Measurements from ENCODE around the gene ABHD6.
"Not testable (repeated sequence)": the region's sequence is repeated elsewhere in the genome, so short reads cannot be mapped to it uniquely, and the experiment has no call there.

The ABHD6 gene, protein sequence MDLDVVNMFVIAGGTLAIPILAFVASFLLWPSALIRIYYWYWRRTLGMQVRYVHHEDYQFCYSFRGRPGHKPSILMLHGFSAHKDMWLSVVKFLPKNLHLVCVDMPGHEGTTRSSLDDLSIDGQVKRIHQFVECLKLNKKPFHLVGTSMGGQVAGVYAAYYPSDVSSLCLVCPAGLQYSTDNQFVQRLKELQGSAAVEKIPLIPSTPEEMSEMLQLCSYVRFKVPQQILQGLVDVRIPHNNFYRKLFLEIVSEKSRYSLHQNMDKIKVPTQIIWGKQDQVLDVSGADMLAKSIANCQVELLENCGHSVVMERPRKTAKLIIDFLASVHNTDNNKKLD

DNA sequence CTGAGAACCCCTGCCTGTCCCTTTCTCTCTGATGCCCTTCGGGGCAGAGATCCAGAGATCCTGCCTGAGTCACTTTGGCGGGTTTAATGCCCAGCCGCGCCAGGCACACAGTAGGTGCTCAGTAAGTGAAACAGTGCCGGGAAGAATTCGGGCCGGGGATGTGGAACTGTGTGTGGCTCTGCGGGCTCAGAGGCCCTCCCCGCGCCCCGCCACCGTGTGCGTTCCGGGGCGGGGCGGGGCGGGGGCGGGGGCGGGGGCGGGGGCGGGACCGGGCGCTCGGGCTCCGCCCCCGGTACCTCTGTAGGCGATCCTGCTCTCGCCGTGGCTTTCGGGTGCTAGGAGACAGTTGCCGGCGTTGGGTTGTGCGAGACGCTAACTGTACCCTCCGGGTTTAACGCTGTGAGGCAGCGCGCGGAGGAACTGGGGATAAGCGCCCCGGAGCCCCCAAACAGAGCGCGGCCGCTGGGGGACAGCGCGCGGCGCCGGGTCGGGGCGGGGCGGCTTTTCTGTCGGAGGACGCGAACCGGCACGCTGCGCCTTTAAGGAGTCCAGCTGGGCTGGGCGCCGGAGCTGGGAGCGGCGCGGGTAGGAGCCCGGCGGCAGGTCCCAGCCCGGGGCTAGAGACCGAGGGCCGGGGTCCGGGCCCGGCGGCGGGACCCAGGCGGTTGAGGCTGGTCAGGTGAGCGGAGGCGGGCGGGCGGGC lies at the start of gene ABHD6:
ABHD6 (plus strand) TSS at position 555 of the 703 bp plus-strand sequence. CDS start 18,795 bp downstream, outside the sequence.
- peak; percentile 63 to 70 for DNase-seq (ENCODE audit: low read depth in 2 of 2)

DNA sequence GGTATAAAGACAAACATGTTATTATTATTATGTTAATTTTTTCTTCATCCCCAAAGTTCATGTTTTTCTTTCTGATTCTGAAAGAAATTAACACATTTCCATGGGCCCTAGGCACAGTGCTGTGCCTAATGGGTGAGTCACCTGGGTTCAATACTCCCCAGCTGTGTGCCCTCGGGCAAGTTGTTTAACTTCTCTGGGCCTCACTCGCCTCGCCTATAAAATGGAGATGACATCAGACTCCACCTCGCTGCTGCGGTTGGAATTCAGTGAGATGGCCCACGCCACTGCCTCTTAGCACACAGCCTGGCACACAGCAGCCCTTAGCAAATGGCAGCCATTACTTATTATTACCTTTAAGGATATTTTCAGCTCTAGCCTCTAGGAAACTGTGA lies 49.4 kb upstream of the ABHD6 start:
- no peak for DNase-seq (ENCODE audit: low read depth in 2 of 2)

DNA sequence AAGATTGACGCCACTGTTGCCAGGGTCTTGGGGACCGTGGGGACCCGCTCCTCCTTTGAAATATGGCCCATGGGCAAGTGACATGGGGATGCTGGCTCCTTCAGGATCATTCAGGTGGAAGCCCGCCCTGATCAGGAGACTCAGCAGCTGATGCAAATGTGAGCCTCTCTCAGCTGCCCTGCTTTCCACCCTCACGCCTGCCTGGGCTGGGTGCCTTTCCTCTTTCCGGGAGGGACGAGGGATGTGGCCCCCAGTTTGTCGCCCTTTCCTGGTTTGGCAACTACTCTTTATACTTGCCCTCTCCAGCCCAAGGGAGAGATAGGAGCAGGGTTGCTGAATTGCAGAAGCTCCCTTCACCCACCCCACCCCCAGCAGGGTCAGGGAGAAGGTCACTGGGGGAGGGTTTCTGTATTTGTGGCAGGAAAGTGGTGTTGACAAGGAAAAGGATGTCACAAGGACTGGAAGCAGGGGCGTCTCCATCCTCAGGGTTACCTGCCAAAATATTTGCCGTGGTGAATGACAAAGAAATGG lies 48.6 kb upstream of the ABHD6 start:
- no peak for DNase-seq (ENCODE audit: low read depth in 2 of 2)

DNA sequence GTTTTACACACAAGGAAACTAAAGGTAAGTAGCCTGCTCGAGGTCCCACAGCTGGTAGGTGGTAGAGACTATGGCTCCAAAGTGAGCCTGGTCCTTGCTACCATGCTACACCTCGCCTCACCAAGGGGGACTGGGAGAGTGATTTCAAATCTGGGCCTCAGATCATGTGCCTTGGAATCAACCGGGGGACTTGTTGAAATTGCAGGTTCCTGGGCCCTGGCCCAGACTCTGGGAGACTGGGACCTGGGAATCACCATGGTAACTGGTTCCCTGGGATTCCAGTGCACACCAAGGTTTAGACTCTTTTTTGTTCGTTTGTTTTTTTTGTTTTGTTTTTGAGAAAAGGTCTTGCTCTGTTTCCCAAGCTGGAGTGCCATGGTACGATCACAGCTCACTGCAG lies 47.9 kb upstream of the ABHD6 start:
- DNase-seq (ENCODE audit: low read depth in 2 of 2), result no peak

DNA sequence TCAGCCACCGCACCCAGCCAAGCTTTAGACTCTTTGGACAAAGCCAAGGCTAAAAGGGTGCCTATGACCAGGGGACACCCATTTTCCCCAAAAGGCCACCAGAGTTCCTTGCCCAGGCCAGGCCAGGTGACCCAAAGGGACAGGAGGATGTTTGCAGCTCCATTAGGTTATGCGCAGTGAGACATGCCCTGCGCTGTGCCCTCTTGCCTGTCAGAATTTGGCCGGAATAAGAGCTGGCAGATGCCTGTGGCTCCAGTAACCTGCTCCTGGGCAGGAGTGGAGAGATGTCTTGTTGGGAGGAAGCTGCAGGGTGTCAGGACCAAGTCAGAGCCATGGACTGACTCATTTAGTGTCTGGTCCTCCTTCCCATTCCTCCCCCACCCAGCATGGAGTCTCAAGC lies 47.3 kb upstream of the ABHD6 start:
- DNase-seq (ENCODE audit: low read depth in 2 of 2), result no peak

DNA sequence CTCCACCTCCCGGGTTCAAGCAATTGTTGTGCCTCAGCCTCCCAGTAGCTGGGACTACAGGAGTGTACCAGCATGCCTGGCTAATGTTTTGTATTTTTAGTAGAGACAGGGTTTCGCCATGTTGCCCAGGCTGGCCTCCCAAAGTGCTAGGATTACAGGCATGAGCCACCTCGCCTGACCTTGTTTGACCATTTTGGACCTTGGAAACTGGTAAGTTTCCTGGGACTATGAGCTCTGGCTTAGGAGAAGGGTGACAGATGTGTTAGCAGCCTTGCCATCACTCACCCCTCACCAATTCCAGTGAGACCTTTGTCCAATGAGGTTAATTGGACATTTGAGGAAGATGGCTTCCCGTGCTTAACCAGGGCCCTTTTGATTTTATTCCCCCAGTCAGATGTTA lies 46.7 kb upstream of the ABHD6 start:
- DNase-seq (ENCODE audit: low read depth in 2 of 2), result no peak

DNA sequence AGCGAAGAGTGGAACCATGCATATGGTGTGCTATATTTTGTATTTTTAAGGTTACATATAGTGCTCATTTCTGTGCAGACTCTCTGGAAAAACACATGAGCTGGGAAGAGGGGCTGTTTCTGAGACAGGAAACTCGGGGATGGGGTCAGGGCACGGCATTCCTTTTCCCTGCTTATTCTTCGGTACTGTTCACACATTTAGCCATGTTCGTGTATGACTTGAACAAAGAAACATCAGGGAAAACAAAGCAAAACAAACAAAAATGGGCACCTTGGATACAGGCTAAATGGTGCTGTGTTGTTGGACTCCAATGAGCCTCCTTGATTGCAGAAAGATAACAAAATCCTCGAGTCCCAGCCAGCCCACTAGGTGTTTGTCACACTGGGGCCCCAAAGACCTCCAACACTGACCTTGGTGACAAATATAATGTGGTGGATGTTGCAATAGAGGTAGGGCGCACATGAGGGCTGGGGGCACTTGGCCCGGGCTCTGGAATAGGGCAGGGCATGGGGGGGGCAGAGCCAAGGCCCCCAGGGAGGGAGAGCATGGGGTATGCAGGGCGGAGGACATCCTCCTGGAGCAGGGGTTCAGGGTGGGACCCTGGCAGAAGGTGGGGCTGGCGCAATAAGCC lies 46.1 kb upstream of the ABHD6 start:
- no peak for DNase-seq (ENCODE audit: low read depth in 2 of 2)

DNA sequence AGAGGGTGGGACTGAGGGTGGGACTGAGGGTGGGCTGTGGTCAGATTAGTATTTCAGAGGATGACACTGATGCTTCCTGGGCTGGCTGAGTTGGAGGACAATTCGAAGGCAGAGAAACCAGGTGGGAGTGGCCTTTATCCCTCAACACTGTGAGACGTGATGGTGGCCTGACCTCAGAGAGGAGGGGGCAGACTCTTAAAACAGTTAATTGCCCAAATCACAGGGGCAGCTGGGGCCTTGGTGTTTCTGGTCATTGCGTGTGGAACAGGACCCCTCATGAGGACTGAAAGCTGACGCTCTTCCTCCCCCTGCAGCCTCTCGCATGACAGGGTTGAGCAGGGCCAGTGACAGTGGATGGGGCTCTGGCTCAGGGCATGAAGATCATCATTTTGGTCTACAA lies 45.5 kb upstream of the ABHD6 start:
- DNase-seq (ENCODE audit: low read depth in 2 of 2), result no peak

DNA sequence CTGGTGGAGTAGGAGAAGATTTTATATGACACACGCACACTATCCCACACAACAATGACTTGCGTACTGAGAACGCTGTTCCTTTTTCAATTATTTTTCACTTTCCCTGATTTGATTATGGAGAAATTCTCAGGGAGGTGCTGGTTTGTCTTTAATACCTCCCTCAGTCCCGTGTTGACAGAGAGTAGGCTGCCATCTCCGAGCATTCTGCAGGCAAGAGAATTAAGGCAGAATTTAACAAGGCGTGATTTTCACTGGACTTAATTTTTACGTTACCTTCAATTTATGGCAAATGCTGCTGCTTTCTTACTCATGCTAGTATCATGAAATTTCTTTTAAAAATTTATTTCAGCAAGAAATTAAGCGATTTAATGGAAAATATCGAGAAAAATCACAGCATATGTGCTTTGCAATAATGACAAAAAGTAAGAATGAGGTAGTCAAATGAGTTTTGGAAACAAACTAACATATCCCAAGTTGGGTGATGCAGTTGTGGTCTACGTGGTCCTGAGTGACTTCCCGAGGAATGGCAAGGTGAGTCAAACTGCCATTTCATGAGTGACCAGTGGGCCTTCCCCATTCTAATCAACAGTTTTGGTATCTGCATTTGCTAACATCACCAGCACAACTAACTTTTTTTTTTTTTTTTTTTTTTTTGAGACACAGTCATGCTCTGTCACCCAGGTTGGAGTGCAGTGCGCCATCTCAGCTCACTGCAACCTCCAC lies 43.7 kb upstream of the ABHD6 start:
- DNase-seq (ENCODE audit: low read depth in 2 of 2), result no peak

DNA sequence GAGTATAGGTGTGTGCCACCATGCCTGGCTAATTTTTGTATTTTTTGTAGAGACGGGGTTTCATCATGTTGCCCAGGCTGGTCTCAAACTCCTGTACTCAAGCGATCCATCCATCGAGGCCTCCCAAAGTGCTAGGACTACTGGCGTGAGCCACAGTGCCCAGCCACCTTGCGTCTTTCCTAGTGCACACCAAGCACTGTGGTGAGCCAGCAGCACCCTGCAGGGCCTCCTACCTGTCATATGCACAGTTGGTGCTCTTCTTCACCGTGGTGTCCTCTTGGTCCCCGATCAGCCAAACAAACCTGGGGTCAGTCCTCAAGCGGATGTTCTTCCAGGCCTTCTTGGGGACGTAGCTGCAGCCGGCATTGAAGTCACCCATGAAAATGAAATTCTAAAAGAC lies 40.0 kb upstream of the ABHD6 start:
- DNase-seq (ENCODE audit: low read depth in 2 of 2), result no peak

DNA sequence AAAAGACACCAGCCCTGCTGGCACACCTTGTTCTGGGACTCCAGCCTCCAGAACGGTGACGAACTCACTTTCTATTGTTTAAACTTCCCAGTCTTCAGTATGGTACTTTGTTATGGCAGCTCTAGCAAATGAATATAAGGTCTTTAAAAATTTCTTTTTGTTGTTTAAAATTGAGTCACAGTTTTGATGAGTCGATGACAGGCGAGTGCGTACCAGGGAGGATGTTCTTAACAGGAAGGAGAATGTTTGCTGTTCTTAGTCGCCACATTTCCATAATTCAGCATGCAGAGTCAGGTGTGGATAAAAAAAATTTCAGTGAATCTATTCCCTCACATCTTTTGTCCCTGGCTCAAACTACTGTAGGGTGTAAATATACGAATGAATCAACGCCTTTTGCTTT lies 39.2 kb upstream of the ABHD6 start:
- DNase-seq (ENCODE audit: low read depth in 2 of 2), result no peak

DNA sequence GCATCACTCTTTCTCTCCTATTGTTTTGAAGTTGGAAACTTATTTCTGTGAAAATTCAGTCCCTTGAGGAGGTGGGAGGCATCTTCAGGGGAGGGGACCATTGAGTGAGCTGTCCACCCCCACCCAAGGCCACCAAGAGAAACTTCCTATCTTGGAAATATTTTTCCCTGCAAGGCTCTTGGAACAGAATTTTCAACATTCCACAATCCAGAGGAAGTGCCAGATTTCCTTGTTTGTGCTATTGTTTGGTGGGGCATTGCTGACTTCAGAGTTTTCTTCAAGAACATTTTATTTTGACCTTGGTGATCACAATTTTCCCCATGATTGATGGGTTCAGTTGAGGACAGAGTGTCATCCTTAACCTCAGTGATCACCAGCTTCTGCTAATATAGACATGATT lies 38.8 kb upstream of the ABHD6 start:
- DNase-seq (ENCODE audit: low read depth in 2 of 2), result no peak

DNA sequence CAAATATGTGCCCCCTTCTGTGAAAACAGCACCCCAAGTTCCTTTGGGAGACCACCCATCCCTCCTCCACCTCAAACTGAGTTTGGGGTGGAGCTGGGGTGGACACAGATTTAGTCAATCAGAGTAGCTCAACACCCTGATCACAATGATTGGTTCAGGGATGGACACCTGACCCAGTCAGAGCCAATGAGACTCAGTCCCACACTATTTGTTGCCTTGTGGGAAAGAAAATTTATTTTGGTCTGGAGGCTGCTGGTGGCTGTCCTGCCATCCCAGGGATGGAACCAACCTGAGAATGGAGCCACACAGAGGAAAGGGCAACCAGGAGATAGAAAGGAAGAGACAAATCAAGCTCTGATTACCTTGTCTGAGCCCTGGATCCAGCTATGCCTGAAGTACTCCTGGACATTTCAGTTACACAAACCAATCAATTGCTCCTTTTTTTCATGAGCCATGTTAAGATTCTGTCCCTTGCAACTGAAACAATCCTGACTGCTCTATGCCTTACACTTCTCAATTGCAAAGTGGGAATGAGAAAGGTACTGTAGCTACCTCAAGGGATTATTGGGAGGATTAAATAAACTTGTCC lies 37.4 kb upstream of the ABHD6 start:
- DNase-seq (ENCODE audit: low read depth in 2 of 2), result no peak

DNA sequence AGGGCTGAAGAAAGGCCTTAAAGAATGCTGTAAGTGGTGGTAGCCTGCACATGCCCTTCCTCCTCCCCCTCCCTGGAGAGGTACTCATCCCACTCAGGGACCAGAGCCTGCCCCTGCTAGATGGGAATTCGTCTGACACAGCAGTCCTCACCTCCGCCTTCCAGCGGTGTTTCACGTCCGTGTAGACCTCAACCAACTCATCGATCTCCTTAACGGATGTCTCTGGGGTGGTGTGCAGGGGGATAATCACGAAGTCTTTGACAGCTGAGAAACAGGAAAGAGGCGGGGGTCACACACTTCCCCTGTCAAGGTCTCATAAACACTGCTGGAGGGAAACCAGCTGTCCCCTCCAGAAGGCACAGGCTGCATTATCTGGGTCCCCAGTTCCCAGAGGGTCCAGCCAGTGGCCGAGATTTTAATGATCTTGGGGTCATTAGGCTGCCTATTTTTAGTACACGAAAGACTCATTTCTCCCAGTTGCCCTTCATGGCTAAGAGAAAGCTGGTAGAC lies 36.7 kb upstream of the ABHD6 start:
- no peak for DNase-seq (ENCODE audit: low read depth in 2 of 2)

DNA sequence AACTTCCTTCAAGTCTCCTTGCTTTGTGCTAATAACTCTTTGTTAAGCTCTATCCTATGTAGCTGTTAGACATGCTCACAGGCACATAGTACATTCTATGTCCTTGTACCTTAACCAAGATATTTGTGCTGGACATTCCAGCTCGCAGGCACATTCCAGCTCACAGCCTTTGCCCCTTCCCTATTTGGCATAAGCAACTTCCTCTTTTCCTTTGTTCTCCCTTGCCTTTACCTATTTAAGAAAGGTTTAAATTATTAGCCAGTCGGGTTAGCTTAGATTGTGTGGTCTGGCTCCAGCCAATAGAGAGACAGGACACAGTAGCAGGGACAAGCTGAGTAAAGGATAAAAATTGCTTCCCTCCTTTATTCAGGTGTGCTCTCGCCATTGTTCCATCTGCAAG lies 36.1 kb upstream of the ABHD6 start:
- DNase-seq (ENCODE audit: low read depth in 2 of 2), result not testable (repeated sequence)

DNA sequence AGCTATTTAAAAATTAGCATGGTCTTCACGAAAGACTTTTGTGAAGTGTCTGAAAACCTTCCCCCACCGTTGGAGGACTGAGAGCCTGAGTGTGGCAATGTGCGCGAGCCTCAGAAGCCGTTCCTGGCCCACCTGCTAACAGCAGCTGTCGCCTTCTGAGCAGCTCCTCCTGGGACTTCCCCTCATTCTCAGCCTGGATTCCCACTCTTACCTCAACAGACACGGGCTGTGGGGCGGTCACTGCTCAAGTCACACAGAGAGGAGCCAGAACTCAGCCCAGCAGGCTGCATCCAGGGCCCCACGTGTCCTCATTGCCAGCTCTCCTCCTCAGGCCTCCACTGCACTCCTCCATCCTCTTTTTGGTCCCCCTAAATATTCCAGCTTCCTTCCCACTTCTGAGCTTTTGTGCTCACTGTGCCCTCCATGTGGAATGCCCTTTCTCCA lies 34.7 kb upstream of the ABHD6 start:
- DNase-seq (ENCODE audit: low read depth in 2 of 2), result no peak

DNA sequence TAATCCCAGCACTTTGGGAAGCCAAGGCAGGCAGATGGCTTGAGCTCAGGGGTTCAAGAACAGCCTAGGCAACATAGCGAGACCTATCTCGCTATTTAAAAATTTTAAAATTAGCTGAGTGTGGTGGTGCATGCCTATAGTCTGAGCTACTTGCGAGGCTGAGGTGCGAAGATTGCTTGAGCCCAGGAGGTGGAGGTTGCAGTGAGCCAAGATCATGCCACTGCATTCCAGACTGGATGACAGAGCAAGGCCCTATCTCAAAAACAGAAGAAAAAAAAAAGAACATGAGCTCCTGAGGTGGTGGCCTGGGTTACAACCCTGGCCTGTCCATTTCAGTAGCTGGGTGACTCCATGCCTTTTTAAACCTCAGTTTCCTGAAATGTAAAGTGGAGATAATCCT lies 34.1 kb upstream of the ABHD6 start:
- no peak for DNase-seq (ENCODE audit: low read depth in 2 of 2)

DNA sequence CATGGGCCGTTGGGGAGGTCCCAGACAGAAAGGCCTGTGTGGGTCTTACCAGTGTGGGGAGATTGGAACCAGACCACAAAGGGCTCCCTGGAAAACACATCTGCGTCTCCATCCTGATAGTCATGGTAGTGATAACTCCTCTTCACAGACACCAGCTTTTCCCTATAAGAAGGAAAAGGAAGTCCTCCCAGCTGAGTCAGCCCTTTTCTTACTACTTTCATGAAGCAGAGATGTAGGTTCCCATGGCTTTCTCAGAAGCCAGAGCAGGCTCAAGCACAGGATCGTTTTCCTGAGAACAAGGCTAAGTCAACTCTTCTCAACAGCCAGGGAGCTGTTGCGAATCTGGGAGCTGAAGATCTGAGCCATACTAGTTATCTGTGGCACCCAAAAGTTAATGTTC lies 32.9 kb upstream of the ABHD6 start:
- DNase-seq (ENCODE audit: low read depth in 2 of 2), result no peak

DNA sequence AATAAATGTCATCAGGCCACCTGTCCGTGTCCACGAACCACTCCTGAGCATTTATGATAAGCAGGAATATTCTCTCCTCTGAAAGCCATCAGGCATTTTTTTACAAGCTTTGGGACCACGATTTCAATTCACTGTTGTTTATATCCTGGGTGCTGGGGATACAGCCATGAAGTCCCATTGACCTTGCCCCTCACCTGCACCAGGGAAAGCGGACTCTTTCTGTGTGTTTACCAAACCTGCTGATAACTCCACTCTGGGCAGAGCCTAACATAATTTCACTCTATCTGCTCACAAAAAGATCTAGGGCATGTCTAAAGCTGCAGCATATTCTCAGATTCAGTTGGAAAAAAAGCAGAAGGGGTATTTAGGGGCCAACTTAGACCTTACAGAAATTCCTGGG lies 31.6 kb upstream of the ABHD6 start:
- DNase-seq (ENCODE audit: low read depth in 2 of 2), result no peak

DNA sequence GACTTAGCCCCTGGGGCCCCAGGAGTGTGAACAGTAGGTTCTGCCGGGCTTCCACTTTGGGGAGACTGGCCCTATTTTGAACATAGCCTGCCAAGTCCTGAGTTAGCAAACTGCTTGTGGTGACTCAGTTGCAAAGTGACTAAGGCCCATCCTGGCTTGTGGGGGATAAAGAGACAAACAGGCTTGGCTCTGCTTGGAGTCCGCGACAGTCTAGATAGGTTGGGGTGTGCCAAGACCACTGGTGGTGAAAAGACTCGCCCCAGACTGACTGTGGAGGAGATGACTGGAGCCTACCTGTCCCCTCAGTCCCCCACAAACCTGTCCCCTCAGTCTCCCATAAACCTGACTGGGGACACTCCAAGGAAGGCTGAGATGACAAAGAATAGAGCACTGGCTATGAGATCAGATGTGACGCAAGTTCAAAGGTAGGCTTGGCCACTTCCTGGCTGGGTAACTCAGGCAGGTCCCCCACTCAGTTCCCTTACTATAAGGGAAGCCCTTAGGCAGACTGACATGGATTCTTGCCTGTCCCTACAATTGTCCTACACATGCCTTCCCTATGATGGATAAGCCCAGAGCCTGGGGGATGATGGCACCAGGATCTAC lies 31.1 kb upstream of the ABHD6 start:
- DNase-seq (ENCODE audit: low read depth in 2 of 2), result no peak

DNA sequence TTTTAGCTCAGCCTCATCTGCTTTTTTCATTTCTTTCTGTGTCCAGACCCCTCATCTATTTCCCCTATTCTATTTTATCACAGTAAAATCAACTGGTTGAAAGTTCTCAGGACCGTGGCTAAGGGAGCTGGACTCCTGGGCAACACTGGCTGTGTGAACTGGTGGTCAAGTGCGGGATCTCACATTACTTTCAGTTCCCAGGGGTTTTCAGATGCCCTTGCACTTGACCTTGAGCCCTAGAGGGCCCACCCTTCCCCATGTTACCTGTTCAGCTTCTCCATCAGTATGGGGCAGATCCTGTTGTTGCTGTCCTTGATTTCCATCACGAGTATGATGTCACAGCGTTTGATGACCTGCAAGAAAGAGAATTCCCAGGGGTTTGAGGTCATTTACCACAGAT lies 29.6 kb upstream of the ABHD6 start:
- no peak for DNase-seq (ENCODE audit: low read depth in 2 of 2)
